Liver (tissue), 9 donors: ENCODE results near the gene IGLON5. TPM values are rescaled to one million over a fixed set of nuclear protein-coding genes. Genes with fewer than 3 reads are reported as not detected.

Experiments used
- DNase-seq: peaks from one replicate; pipeline ENCODE4 v3.0.0-alpha.2; 2017; ENCODE audit warnings: low spot score
- H3K27ac ChIP-seq, 2 donors: one replicate each; pipeline ENCODE4 v1.7.0; 2013; ENCODE audit warnings: inconsistent platforms in 2 of 2, low read length in 2 of 2, control low read depth in 1 of 2, low read depth in 1 of 2, mild to moderate bottlenecking in 1 of 2
- H3K27me3 ChIP-seq, 4 donors: one replicate each; pipeline versions ENCODE4 v1.6.1 to v1.7.0; 2013; ENCODE audit warnings: low read length in 3 of 4, inconsistent platforms in 1 of 4, mild to moderate bottlenecking in 1 of 4, moderate library complexity in 1 of 4; ENCODE audit not compliant: control insufficient read depth in 4 of 4, insufficient read depth in 4 of 4
- H3K36me3 ChIP-seq, 4 donors: one replicate each; pipeline versions ENCODE4 v1.6.1 to v1.7.0; 2013; ENCODE audit warnings: low read length in 3 of 4, mild to moderate bottlenecking in 3 of 4, low read depth in 1 of 4, moderate library complexity in 1 of 4; ENCODE audit not compliant: control insufficient read depth in 4 of 4, insufficient read depth in 3 of 4
- H3K4me1 ChIP-seq, 4 donors: one replicate each; pipeline versions ENCODE4 v1.6.1 to v1.7.0; 2013; ENCODE audit warnings: low read length in 3 of 4, mild to moderate bottlenecking in 3 of 4, moderate library complexity in 1 of 4; ENCODE audit not compliant: control insufficient read depth in 4 of 4, insufficient read depth in 4 of 4
- H3K4me3 ChIP-seq, 3 donors: one replicate each; pipeline versions ENCODE4 v1.6.1 to v1.7.0; 2013; ENCODE audit warnings: low read length in 3 of 3, control low read depth in 1 of 3, low read depth in 1 of 3, mild to moderate bottlenecking in 1 of 3
- H3K9ac ChIP-seq, 2 donors: one replicate each; pipeline ENCODE4 v1.7.0; 2013; ENCODE audit warnings: low read length in 2 of 2, mild to moderate bottlenecking in 2 of 2, moderate library complexity in 2 of 2, control low read depth in 1 of 2, low read depth in 1 of 2
- H3K9me3 ChIP-seq, 4 donors: one replicate each; pipeline versions ENCODE4 v1.6.1 to v1.7.0; 2013; ENCODE audit warnings: low read length in 3 of 4; ENCODE audit not compliant: control insufficient read depth in 4 of 4
- FOXA1 ChIP-seq: IDR thresholded peaks from 2 replicates; pipeline ENCODE4 v1.6.1; 2016; ENCODE audit warnings: antibody characterized with exemption
- FOXA2 ChIP-seq: IDR thresholded peaks from 2 replicates; pipeline ENCODE4 v1.6.1; 2016; ENCODE audit warnings: antibody characterized with exemption
- GABPA ChIP-seq, 2 donors: IDR thresholded peaks in 1 of 2; conservative IDR thresholded peaks in 1 of 2; 2 replicates each; pipeline ENCODE4 v1.6.1; 2016; ENCODE audit warnings: antibody characterized with exemption in 2 of 2, mild to moderate bottlenecking in 1 of 2, moderate library complexity in 1 of 2
- HNF4A ChIP-seq, 2 donors: conservative IDR thresholded peaks; 2 replicates each; pipeline ENCODE4 v1.6.1; 2016; ENCODE audit warnings: antibody characterized with exemption in 2 of 2, mild to moderate bottlenecking in 2 of 2
- HNF4G ChIP-seq: IDR thresholded peaks from 2 replicates; pipeline ENCODE4 v1.6.1; 2016; ENCODE audit warnings: antibody characterized with exemption
- NR2F2 ChIP-seq: IDR thresholded peaks from 2 replicates; pipeline ENCODE4 v1.6.1; 2016; ENCODE audit warnings: antibody characterized with exemption
- RAD21 ChIP-seq, 2 donors: IDR thresholded peaks; 2 replicates each; pipeline ENCODE4 v1.6.1; 2016; ENCODE audit warnings: antibody characterized with exemption in 2 of 2, mild to moderate bottlenecking in 2 of 2
- RXRA ChIP-seq, 2 donors: IDR thresholded peaks; 2 replicates each; pipeline ENCODE4 v1.6.1; 2017 to 2018; ENCODE audit warnings: antibody characterized with exemption in 2 of 2, mild to moderate bottlenecking in 1 of 2
- TAF1 ChIP-seq: conservative IDR thresholded peaks from 2 replicates; pipeline ENCODE4 v1.6.1; 2016; ENCODE audit warnings: antibody characterized with exemption, mild to moderate bottlenecking
- YY1 ChIP-seq: IDR thresholded peaks from 2 replicates; pipeline ENCODE4 v1.6.1; 2016; ENCODE audit warnings: antibody characterized with exemption, mild to moderate bottlenecking
- WGBS: extraction: QIAGEN DNeasy Blood & Tissue Kit; methylation state at CpG from one replicate; pipeline ENCODE4 v1.1.7; 2013; 5-methylcytosine and 5-hydroxymethylcytosine counted together
- polyA plus RNA-seq, 2 donors: library from polyadenylated mRNA; stranded (reverse) in 1 of 2; unstranded in 1 of 2; fragments of 200-250 nt in 1 of 2; fragments of >200 nt in 1 of 2; fragmentation: Nextera tagmentation in 1 of 2; extraction: Ambion mirVana in 1 of 2; gene quantifications; one replicate each; pipeline versions ENCODE4 v1.2.1 to v1.2.3, GENCODE V29; 2013 to 2015
- total RNA-seq, 2 donors: library from RNA; depleted of rRNA; stranded (reverse); fragments of >200 nt; gene quantifications; one replicate each; pipeline ENCODE4 v1.2.3, GENCODE V29; 2014
- TF ChIP-seq, protein P1 (sequence below): IDR thresholded peaks from 2 replicates; pipeline ENCODE4 v1.6.1; 2016; ENCODE audit warnings: antibody characterized with exemption
- TF ChIP-seq, protein P2 (sequence below): IDR thresholded peaks from 2 replicates; pipeline ENCODE4 v1.6.1; 2016; ENCODE audit warnings: antibody characterized with exemption
- TF ChIP-seq, protein P3 (sequence below): fragments of 150-350 bp; IDR thresholded peaks from 2 replicates; pipeline ENCODE4 v1.5.1; 2017; ENCODE audit warnings: improper control_type of control experiment, low read depth, low read length; ENCODE audit not compliant: missing input control
- TF ChIP-seq, protein P4 (sequence below): IDR thresholded peaks from 2 replicates; pipeline ENCODE4 v1.6.1; 2016; ENCODE audit warnings: antibody characterized with exemption
- donor health status: healthy.
- donor health status: healthy.
- donor health status: healthy.
- donor health status: healthy.
- donor health status: healthy.

Gene IGLON5
- total and polyA plus RNA-seq, 4 donors = 0.25 to 0.46 (median 0.25) TPM; not detected in 1

DNA sequence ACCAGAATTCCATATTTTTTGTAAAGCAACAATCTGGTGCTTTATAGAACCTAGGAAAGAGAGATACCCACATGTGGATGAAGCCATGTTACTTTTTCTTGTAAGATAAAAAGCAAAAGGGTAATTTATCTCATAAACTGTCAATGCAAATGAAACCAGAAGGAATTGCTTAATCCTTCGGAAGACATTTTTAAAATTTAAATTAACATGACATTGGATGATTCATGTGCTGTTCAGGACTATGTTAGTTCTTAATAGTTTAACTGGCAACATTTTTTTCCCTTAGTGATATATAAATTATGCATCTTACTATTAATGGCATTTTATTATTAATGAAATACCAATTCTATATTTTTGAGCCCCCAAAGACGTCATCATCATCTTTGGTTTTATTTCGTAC lies 25.8 kb upstream of the IGLON5 start:
- no peak for DNase-seq
- no peaks in the 10 kb centered on the region for H3K4me1 ChIP-seq
- H3K9ac ChIP-seq = no peak overlapping the region
- H3K36me3 ChIP-seq = no peaks in the 10 kb centered on the region
- peaks cover 0 to 3% (median 0%) of the 10 kb centered on the region in 4 donors for H3K27me3 ChIP-seq
- H3K27ac ChIP-seq = no peak overlapping the region
- 60% methylated on average over 3 of the region's 3 CpGs for WGBS
- no peak overlapping the region for H3K4me3 ChIP-seq
- no peaks in the 10 kb centered on the region for H3K9me3 ChIP-seq
- TF ChIP-seq RAD21 (IDR thresholded peaks at IDR 0.05) (no peak), NR2F2 (no peak), TAF1 (no peak), FOXA2 (no peak)

DNA sequence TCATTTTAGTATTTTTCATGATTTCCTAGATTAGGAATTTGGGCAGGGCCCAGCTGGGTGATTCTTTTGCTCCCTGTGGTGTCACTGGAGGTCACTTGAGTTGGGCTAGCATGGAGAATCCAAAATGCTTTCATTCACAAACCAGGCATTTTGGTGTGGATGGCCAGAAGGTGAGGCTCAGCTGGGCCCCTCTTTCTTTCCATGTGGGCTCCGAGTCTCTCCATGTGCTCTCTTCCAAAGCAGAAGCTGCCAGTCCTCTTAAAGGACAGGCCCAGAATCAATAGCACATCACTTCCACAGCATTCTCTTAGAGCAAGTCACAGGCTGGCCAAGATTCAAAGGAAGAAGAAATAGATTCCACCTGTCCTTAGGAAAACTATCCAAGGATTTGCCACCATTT lies 21.8 kb upstream of the IGLON5 start:
- 65% methylated on average over 1 of the region's 1 CpG for WGBS
- H3K4me3 ChIP-seq = no peak overlapping the region

DNA sequence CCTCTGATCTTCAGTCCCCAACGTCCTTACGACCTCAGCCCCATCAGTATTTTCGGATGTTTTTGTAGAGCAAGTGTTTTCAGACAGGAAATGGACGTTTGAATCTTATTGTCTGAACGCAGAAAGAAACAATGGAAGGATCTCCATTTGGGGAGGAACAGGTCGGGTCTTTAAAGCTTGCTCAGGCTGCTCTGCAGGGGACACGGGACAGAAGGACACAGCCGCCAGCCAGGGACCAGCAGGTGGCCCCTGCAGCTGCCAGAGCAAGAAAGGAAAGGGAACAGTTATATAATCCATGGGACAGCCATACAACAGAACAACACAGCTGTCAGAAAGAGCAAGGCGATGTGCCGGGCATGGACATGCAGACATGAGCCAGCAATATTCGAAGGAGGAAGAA lies 18.5 kb upstream of the IGLON5 start:
- no peak for DNase-seq
- no peaks in the 10 kb centered on the region for H3K36me3 ChIP-seq
- H3K9ac ChIP-seq = no peak overlapping the region
- TF ChIP-seq FOXA1 = no peak
- no peak for TF ChIP-seq GABPA (IDR thresholded peaks at IDR 0.05 in 1 of 2, conservative IDR thresholded peaks at IDR 0.05 in 1 of 2)
- TF ChIP-seq HNF4G = no peak
- TF ChIP-seq, protein P1, sequence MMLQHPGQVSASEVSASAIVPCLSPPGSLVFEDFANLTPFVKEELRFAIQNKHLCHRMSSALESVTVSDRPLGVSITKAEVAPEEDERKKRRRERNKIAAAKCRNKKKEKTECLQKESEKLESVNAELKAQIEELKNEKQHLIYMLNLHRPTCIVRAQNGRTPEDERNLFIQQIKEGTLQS = no peak
- TF ChIP-seq RAD21 (IDR thresholded peaks at IDR 0.05) = no peak
- TF ChIP-seq, protein P2, sequence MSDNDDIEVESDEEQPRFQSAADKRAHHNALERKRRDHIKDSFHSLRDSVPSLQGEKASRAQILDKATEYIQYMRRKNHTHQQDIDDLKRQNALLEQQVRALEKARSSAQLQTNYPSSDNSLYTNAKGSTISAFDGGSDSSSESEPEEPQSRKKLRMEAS = no peak
- no peak for TF ChIP-seq HNF4A (conservative IDR thresholded peaks at IDR 0.05)
- H3K27ac ChIP-seq = no peak overlapping the region
- no peak overlapping the region for H3K4me3 ChIP-seq
- no peaks in the 10 kb centered on the region for H3K4me1 ChIP-seq
- H3K9me3 ChIP-seq = no peaks in the 10 kb centered on the region
- H3K27me3 ChIP-seq = peaks cover 0 to 4% (median 2%) of the 10 kb centered on the region in 4 donors
- 35% methylated on average over 11 of the region's 11 CpGs for WGBS

More for the DNA sequence above, 21.8 kb upstream of the IGLON5 start:
- TF ChIP-seq, protein P3, sequence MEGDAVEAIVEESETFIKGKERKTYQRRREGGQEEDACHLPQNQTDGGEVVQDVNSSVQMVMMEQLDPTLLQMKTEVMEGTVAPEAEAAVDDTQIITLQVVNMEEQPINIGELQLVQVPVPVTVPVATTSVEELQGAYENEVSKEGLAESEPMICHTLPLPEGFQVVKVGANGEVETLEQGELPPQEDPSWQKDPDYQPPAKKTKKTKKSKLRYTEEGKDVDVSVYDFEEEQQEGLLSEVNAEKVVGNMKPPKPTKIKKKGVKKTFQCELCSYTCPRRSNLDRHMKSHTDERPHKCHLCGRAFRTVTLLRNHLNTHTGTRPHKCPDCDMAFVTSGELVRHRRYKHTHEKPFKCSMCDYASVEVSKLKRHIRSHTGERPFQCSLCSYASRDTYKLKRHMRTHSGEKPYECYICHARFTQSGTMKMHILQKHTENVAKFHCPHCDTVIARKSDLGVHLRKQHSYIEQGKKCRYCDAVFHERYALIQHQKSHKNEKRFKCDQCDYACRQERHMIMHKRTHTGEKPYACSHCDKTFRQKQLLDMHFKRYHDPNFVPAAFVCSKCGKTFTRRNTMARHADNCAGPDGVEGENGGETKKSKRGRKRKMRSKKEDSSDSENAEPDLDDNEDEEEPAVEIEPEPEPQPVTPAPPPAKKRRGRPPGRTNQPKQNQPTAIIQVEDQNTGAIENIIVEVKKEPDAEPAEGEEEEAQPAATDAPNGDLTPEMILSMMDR = no peak
- TF ChIP-seq HNF4A (conservative IDR thresholded peaks at IDR 0.05) (no peak), FOXA1 (no peak), FOXA2 (no peak), GABPA (IDR thresholded peaks at IDR 0.05 in 1 of 2, conservative IDR thresholded peaks at IDR 0.05 in 1 of 2) (no peak), HNF4G (no peak), RXRA (IDR thresholded peaks at IDR 0.05) (no peak), YY1 (no peak)
- TF ChIP-seq, protein P1 = no peak
- TF ChIP-seq, protein P4, sequence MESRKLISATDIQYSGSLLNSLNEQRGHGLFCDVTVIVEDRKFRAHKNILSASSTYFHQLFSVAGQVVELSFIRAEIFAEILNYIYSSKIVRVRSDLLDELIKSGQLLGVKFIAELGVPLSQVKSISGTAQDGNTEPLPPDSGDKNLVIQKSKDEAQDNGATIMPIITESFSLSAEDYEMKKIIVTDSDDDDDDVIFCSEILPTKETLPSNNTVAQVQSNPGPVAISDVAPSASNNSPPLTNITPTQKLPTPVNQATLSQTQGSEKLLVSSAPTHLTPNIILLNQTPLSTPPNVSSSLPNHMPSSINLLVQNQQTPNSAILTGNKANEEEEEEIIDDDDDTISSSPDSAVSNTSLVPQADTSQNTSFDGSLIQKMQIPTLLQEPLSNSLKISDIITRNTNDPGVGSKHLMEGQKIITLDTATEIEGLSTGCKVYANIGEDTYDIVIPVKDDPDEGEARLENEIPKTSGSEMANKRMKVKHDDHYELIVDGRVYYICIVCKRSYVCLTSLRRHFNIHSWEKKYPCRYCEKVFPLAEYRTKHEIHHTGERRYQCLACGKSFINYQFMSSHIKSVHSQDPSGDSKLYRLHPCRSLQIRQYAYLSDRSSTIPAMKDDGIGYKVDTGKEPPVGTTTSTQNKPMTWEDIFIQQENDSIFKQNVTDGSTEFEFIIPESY = no peak
- Histone ChIP-seq H3K36me3 (no peaks in the 10 kb centered on the region), H3K9me3 (no peaks in the 10 kb centered on the region), H3K4me1 (no peaks in the 10 kb centered on the region), H3K27me3 (peaks cover 0 to 3% (median 0%) of the 10 kb centered on the region in 4 donors), H3K27ac (no peak overlapping the region), H3K9ac (no peak overlapping the region)
- no peak for DNase-seq
